HG02870 (cell line): ENCODE data around the gene TGDS.
"Not testable (repeated sequence)": the region's sequence is repeated elsewhere in the genome, so short reads cannot be mapped to it uniquely, and the experiment has no call there.

Source experiments
- ATAC-seq: cut with Tn5 transposase; IDR thresholded peaks from one replicate; pipeline ENCODE4 v1.9.1; 2021; ENCODE audit warnings: mild to moderate bottlenecking, moderate library complexity; ENCODE audit not compliant: unreplicated experiment

The TGDS gene

GRCh38 chr13:94595950-94596574 is at the start of gene TGDS:
TGDS (minus strand) TSS chr13:94596152; CDS start chr13:94596136, 16 bp downstream.
- peak; percentile 93 for ATAC-seq

DNA sequence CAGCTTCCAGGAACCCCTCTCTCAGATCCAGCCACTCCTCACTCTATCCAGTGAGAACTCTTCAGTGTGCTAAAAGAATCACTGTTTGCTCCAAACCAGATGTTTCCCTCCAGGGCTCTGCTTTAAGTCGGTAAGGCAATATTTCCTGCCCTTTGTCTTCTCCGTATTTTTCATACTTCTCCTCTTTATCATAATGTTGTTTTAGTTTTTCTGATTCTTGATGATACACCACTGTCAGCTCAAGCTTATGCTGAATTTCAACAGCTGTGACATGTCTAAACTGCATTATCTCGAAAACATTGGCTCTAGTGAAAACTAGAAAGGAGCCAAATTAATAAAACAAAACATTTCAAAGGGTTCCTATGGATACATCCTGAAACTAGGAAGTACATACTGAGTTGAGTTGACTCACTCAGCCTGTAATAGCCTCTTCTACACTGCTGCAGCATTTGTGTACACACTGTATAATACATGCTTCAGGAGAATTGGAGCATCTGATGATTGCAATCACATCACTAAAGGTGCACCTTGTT is 45.5 kb upstream of the TGDS start:
- ATAC-seq, result no peak

DNA sequence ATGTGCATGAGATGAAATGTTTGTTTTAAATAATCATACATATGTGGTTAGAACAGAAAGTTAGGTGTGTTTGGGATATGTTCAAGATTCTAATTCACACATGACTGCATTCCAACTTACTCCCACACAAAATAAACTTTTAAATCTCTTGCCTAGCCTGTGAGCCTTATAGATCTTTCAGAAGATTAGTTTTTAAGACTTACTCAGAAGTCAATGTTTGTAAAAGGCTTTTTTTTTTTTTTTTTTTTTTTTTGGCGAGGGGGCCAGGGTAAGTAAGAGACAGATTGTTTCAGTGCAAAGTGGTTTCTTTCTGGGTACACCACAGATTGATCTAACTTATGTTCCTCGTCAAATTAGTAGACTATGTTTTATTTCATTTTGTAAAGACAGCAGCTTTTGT is 44.8 kb upstream of the TGDS start:
- ATAC-seq, result no peak

GRCh38 chr13:94637677-94638076 is 41.7 kb upstream of the TGDS start:
- ATAC-seq, result not testable (repeated sequence)

- no peak for ATAC-seq
Observed at GRCh38 chr13:94636942-94637578, 41.1 kb upstream of the TGDS start.

DNA sequence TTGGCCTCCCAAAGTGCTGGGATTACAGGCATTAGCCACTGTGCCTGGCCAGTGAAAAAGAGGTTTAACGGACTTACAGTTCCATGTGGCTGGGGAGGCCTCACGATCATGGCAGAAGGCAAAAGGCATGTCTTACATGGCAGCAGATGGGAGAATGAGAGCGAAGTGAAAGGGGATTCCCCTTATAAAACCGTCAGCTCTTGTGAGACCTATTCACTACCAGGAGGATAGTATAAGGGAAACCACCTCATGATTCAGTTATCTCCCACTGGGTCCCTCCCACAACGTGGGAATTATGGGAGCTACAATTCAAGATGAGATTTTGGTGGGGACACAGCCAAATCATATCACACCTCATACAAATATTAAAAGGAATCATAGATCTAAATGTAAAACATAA is 40.1 kb upstream of the TGDS start:
- not testable (repeated sequence) for ATAC-seq

- ATAC-seq, result no peak
Observed at GRCh38 chr13:94632226-94632980, 36.5 kb upstream of the TGDS start.

GRCh38 chr13:94630858-94631257 is 34.9 kb upstream of the TGDS start:
- no peak for ATAC-seq

GRCh38 chr13:94623316-94623715 is 27.4 kb upstream of the TGDS start:
- ATAC-seq, result no peak

DNA sequence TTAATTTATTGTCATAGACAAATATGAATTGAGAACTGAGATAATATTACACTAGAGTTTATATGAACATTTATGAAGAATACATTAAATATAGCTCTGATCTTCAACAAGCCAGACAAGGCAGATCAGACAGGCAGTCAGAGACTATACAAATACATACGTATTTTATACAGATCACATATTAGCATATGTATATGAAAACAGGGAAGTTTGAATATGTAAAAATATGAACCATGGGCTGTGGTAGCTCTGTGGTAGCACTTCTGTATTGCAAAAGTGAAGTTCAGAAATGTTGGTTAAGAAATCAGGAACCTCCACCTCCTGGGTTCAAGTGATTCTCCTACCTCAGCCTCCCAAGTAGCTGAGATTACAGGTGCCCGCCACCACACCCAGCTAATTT is 26.4 kb upstream of the TGDS start:
- ATAC-seq, result no peak

- peak; percentile 77 for ATAC-seq
Observed at GRCh38 chr13:94620286-94620896, 24.4 kb upstream of the TGDS start.

- peak; percentile 54 for ATAC-seq
Observed at GRCh38 chr13:94617389-94618000, 21.5 kb upstream of the TGDS start.

GRCh38 chr13:94613051-94613450 is 17.1 kb upstream of the TGDS start:
- ATAC-seq, result no peak

DNA sequence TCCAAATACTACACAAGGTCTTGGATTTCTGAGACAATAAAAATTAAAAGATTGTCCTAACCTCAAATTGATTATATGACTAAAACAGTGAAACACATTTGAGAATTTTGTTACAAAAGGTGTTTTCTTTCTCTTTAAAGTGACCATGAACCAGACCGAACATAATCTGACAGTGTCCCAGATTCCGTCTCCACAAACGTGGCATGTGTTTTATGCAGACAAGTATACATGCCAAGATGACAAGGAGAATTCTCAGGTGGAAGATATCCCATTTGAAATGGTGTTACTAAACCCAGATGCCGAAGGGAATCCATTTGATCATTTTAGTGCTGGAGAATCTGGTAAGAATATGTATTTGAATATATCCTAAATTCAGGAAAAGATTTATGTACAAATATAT is 16.1 kb upstream of the TGDS start:
- no peak for ATAC-seq

- no peak for ATAC-seq
Observed at GRCh38 chr13:94610475-94610874, 14.5 kb upstream of the TGDS start.

DNA sequence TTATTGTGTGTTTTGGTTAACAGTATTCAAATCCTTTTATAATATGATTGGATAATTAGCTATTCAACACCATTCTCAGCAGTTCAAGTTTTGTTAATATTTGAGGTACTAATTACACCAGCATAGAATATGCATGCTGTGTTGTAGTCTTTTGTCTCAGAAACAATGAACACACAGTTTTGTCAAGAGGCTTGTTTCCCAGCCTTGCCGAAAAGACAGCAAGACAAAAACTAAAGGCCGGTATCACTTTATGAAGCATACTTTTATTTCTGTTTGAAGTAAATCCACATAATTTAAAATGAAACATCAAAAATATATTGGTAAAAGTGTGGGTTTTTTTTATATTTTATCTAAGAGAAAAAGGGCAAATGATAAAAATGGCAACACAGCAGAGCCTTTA is 13.2 kb upstream of the TGDS start:
- ATAC-seq, result no peak

GRCh38 chr13:94608586-94608985 is 12.6 kb upstream of the TGDS start:
- ATAC-seq, result no peak

- ATAC-seq, result no peak
Observed at GRCh38 chr13:94607939-94608338, 12.0 kb upstream of the TGDS start.

DNA sequence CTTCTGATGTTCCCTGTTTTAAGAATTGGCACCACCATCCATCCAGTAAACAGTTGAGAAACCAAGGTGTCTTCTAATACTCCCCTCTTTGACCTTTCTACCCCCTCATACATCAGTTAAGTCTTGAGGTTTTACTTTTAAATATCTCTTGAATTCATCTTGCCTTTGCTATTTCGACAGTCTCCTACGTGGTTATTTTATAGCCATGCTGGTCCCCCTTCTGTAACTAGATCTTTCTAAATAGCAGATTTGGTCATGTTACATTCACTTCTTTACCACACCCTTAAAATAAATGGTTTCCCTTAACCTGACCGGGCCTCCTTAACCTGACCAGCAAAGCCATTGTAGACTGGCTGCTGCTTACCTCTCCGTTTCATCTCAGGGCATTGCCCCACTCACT is 11.1 kb upstream of the TGDS start:
- ATAC-seq, result no peak

DNA sequence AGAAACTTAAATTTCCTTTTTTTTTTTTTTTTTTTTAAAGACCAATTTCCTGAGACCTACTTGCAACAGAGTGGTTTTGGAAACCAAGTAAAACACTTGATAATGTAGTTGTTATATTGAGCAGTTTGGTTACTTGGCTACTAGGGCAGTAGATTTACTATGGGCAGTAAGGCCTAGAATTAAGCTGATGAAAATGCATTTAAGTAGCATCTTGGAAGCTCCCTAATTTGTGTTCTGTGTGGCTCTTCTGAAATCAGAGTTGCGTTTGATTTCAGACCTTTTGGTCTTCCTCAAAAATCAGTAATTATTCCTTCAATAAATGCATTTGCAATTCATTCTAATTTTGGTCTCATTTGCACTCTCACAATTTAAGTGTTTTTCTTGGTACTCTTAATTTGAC is 6.5 kb upstream of the TGDS start:
- no peak for ATAC-seq
